H1 (cell line): Measurements from ENCODE around the gene YARS1. TPM values are rescaled to one million over a fixed set of nuclear protein-coding genes. Genes with fewer than 3 reads are reported as not detected.

ENCODE experiments used
- CEBPB ChIP-seq: IDR thresholded peaks from 2 replicates; pipeline ENCODE4 v1.6.1; 2012; ENCODE audit warnings: low read depth, low read length
- KDM4A ChIP-seq: IDR thresholded peaks from one replicate; pipeline ENCODE4 v1.7.1; 2012; ENCODE audit warnings: low read depth, mild to moderate bottlenecking, moderate library complexity, low read length, inconsistent platforms; ENCODE audit not compliant: severe bottlenecking
- NANOG ChIP-seq: IDR thresholded peaks from 2 replicates; pipeline ENCODE4 v1.6.1; 2011; ENCODE audit warnings: low read length, low read depth, mild to moderate bottlenecking, inconsistent platforms; ENCODE audit not compliant: insufficient read depth, poor library complexity, severe bottlenecking
- POU5F1 ChIP-seq: IDR thresholded peaks from 2 replicates; pipeline ENCODE4 v1.6.1; 2011; ENCODE audit warnings: low read depth, mild to moderate bottlenecking, low read length, moderate library complexity
- SIN3A ChIP-seq, 2 experiments: IDR thresholded peaks in 1 of 2; conservative IDR thresholded peaks in 1 of 2; 2 replicates each; pipeline ENCODE4 v1.6.1; 2011 to 2012; ENCODE audit warnings: low read length in 2 of 2, improper control_type of control experiment in 1 of 2, low read depth in 1 of 2, mild to moderate bottlenecking in 1 of 2
- TCF12 ChIP-seq: IDR thresholded peaks from 2 replicates; pipeline ENCODE4 v1.6.1; 2011; ENCODE audit warnings: low read depth, mild to moderate bottlenecking, low read length
- ZNF274 ChIP-seq: IDR thresholded peaks from 2 replicates; pipeline ENCODE4 v1.7.0; 2012; ENCODE audit warnings: low read length, borderline replicate concordance; ENCODE audit errors: extremely low read depth
- polyA plus RNA-seq, 7 experiments: library from polyadenylated mRNA; depleted of rRNA in 3 of 7; stranded (reverse) in 5 of 7; unstranded in 2 of 7; fragments of >200 nt in 5 of 7; fragments of 200-250 nt in 2 of 7; gene quantifications; 1 replicate in 5 of 7; 2 replicates in 1 of 7; 4 replicates in 1 of 7; pipeline versions ENCODE4 v1.2.1 to v1.2.3, GENCODE V29; 2011 to 2013; ENCODE audit warnings: missing spikeins in 2 of 7, mixed read lengths in 2 of 7
- total RNA-seq: library from RNA; stranded (reverse); fragmentation: NEBNext Ultra II Directional; extraction: Animal tissue kit (Norgen Biotek cat#: 25700); gene quantifications from 2 replicates; pipeline ENCODE4 v1.2.1, GENCODE V29; 2021
- TF ChIP-seq, protein P1 (sequence below): fragments of 300-600 bp; sonication (generic); IDR thresholded peaks from 2 replicates; pipeline ENCODE4 v1.7.1; 2012; ENCODE audit warnings: low read length, moderate library complexity, mild to moderate bottlenecking, inconsistent platforms; ENCODE audit not compliant: insufficient replicate concordance

Gene YARS1
- total and polyA plus RNA-seq, 2 of the 8 experiments (the other 6 are each of a cell fraction or from before 2014, with no cell fraction given): 47.1 to 226 TPM

DNA sequence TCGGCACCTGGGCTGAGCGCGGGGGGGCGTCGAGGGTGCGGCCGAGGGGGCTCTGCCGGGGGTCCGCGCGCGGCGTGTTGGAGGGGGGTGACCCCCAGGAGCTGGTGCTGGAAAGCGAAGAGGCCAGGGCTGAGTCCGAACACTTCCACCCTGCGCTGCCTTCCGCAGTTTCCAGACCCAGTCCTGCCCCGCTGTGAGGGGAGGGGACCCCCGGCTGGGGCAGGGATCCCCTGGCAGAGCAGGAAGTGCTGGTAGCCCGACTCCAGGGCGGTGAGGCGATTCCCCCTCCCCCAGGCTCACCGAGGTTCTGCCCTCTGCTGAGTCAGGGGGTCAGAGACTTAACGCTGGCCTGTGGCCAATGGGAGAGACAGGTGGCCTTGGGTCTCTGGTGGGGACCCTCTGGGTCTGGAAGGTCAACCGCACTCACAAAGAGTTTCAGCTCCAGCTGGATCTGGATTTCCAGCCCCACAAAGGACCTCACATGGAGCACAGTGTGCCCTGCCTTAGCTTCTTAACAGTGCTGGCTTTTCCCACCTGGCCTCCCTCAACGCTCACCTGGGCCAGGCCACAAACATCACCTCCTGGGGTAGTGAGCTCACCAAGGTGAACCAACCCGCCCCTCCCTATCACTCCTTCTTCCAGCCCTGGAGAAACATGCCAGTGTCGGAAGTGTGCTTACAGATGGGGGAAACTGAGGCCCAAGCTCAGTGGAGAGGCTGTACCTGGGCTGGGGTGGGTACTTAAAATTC lies 74.8 kb downstream of the YARS1 start (continued):
- TF ChIP-seq, protein P1, sequence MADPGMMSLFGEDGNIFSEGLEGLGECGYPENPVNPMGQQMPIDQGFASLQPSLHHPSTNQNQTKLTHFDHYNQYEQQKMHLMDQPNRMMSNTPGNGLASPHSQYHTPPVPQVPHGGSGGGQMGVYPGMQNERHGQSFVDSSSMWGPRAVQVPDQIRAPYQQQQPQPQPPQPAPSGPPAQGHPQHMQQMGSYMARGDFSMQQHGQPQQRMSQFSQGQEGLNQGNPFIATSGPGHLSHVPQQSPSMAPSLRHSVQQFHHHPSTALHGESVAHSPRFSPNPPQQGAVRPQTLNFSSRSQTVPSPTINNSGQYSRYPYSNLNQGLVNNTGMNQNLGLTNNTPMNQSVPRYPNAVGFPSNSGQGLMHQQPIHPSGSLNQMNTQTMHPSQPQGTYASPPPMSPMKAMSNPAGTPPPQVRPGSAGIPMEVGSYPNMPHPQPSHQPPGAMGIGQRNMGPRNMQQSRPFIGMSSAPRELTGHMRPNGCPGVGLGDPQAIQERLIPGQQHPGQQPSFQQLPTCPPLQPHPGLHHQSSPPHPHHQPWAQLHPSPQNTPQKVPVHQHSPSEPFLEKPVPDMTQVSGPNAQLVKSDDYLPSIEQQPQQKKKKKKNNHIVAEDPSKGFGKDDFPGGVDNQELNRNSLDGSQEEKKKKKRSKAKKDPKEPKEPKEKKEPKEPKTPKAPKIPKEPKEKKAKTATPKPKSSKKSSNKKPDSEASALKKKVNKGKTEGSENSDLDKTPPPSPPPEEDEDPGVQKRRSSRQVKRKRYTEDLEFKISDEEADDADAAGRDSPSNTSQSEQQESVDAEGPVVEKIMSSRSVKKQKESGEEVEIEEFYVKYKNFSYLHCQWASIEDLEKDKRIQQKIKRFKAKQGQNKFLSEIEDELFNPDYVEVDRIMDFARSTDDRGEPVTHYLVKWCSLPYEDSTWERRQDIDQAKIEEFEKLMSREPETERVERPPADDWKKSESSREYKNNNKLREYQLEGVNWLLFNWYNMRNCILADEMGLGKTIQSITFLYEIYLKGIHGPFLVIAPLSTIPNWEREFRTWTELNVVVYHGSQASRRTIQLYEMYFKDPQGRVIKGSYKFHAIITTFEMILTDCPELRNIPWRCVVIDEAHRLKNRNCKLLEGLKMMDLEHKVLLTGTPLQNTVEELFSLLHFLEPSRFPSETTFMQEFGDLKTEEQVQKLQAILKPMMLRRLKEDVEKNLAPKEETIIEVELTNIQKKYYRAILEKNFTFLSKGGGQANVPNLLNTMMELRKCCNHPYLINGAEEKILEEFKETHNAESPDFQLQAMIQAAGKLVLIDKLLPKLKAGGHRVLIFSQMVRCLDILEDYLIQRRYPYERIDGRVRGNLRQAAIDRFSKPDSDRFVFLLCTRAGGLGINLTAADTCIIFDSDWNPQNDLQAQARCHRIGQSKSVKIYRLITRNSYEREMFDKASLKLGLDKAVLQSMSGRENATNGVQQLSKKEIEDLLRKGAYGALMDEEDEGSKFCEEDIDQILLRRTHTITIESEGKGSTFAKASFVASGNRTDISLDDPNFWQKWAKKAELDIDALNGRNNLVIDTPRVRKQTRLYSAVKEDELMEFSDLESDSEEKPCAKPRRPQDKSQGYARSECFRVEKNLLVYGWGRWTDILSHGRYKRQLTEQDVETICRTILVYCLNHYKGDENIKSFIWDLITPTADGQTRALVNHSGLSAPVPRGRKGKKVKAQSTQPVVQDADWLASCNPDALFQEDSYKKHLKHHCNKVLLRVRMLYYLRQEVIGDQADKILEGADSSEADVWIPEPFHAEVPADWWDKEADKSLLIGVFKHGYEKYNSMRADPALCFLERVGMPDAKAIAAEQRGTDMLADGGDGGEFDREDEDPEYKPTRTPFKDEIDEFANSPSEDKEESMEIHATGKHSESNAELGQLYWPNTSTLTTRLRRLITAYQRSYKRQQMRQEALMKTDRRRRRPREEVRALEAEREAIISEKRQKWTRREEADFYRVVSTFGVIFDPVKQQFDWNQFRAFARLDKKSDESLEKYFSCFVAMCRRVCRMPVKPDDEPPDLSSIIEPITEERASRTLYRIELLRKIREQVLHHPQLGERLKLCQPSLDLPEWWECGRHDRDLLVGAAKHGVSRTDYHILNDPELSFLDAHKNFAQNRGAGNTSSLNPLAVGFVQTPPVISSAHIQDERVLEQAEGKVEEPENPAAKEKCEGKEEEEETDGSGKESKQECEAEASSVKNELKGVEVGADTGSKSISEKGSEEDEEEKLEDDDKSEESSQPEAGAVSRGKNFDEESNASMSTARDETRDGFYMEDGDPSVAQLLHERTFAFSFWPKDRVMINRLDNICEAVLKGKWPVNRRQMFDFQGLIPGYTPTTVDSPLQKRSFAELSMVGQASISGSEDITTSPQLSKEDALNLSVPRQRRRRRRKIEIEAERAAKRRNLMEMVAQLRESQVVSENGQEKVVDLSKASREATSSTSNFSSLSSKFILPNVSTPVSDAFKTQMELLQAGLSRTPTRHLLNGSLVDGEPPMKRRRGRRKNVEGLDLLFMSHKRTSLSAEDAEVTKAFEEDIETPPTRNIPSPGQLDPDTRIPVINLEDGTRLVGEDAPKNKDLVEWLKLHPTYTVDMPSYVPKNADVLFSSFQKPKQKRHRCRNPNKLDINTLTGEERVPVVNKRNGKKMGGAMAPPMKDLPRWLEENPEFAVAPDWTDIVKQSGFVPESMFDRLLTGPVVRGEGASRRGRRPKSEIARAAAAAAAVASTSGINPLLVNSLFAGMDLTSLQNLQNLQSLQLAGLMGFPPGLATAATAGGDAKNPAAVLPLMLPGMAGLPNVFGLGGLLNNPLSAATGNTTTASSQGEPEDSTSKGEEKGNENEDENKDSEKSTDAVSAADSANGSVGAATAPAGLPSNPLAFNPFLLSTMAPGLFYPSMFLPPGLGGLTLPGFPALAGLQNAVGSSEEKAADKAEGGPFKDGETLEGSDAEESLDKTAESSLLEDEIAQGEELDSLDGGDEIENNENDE: no peak
- TF ChIP-seq TCF12: 0 out of 2 replicates have a peak, but pooled peaks have one; percentile 42
- no peak for TF ChIP-seq NANOG
- TF ChIP-seq POU5F1: no peak
- TF ChIP-seq SIN3A (conservative IDR thresholded peaks at IDR 0.05 in 1 of 2, IDR thresholded peaks at IDR 0.05 in 1 of 2; ENCODE audit: low read depth in 1 of 2, low read length in 2 of 2): 0 out of 4 replicates have a peak, but pooled peaks of 1 of the 2 experiments have one; percentile 44
- peak; percentile 46 for TF ChIP-seq KDM4A
- no peak for TF ChIP-seq CEBPB
- no peak for TF ChIP-seq ZNF274
- TF ChIP-seq, all 59 proteins: peak for 11
